MCF 10A (cell line): ENCODE measurements around the gene ST8SIA2. TPM values are rescaled to one million over a fixed set of nuclear protein-coding genes. Genes with fewer than 3 reads are reported as not detected.

Source experiments
- Bru-seq: library from RNA; stranded (reverse); fragments of 400-500 nt; gene quantifications from one replicate; lab custom pipeline; 2021; lab: Mats Ljungman, UMichigan
- BruChase-seq, 2 experiments: library from RNA; stranded (reverse); fragments of 400-500 nt; gene quantifications; one replicate each; lab custom pipeline; 2021; lab: Mats Ljungman, UMichigan
- BruUV-seq: library from RNA; stranded (reverse); fragments of 400-500 nt; replicated peaks from 2 replicates; lab custom pipeline; 2021; lab: Mats Ljungman, UMichigan
- CTCF ChIA-PET: fragments of 300-600 bp; sonication (Branson Sonifier 250); formaldehyde crosslinking; extraction: SDS; loops from one replicate; lab custom pipeline; 2021; ENCODE audit warnings: antibody characterized with exemption, inconsistent platforms; lab: Yijun Ruan, JAX
- POLR2A ChIA-PET: fragments of 300-600, 350-650 bp; sonication (Branson Sonifier 250); formaldehyde crosslinking; extraction: SDS; loops from one replicate; lab custom pipeline; 2020; ENCODE audit warnings: antibody characterized with exemption, inconsistent platforms; lab: Yijun Ruan, JAX
- DNase-seq: peaks from one replicate; pipeline ENCODE4 v3.0.0-alpha.2; 2018; ENCODE audit not compliant: unreplicated experiment
- H3K27ac Mint-ChIP-seq: one replicate; pipeline ENCODE4 v1.8.0; 2022; ENCODE audit warnings: mild to moderate bottlenecking, low read depth, mixed read lengths; ENCODE audit not compliant: unreplicated experiment
- H3K27me3 Mint-ChIP-seq: one replicate; pipeline ENCODE4 v1.8.0; 2022; ENCODE audit warnings: mixed read lengths; ENCODE audit not compliant: insufficient read depth, unreplicated experiment
- H3K36me3 Mint-ChIP-seq: one replicate; pipeline ENCODE4 v1.8.0; 2022; ENCODE audit warnings: mild to moderate bottlenecking, moderate library complexity, mixed read lengths; ENCODE audit not compliant: insufficient read depth, unreplicated experiment
- H3K4me1 Mint-ChIP-seq: one replicate; pipeline ENCODE4 v1.8.0; 2022; ENCODE audit warnings: mixed read lengths; ENCODE audit not compliant: insufficient read depth, unreplicated experiment
- H3K4me3 Mint-ChIP-seq: one replicate; pipeline ENCODE4 v1.8.0; 2022; ENCODE audit warnings: mild to moderate bottlenecking, moderate library complexity, mixed read lengths; ENCODE audit not compliant: unreplicated experiment
- H3K9me3 Mint-ChIP-seq: one replicate; pipeline ENCODE4 v1.8.0; 2022; ENCODE audit warnings: mixed read lengths; ENCODE audit not compliant: unreplicated experiment
- intact Hi-C: fragments of 100-400 bp; cut with micrococcal nuclease; formaldehyde crosslinking; loops from 2 replicates; pipeline ENCODE4 v1.14.1; 2022
- long read RNA-seq: library from polyadenylated mRNA; stranded (forward); transcript quantifications from one replicate; pipeline ENCODE4 v2.0.0, GENCODE V29; 2022
- total RNA-seq: library from RNA; stranded (reverse); gene quantifications from 2 replicates; pipeline ENCODE4 v1.2.3, GENCODE V29; 2022
- TF ChIP-seq, protein P1 (sequence below): fragments of 200-600 bp; IDR thresholded peaks from one replicate; pipeline ENCODE4 v1.8.0; 2022; ENCODE audit warnings: antibody characterized with exemption, mild to moderate bottlenecking; ENCODE audit not compliant: unreplicated experiment

The ST8SIA2 gene, protein sequence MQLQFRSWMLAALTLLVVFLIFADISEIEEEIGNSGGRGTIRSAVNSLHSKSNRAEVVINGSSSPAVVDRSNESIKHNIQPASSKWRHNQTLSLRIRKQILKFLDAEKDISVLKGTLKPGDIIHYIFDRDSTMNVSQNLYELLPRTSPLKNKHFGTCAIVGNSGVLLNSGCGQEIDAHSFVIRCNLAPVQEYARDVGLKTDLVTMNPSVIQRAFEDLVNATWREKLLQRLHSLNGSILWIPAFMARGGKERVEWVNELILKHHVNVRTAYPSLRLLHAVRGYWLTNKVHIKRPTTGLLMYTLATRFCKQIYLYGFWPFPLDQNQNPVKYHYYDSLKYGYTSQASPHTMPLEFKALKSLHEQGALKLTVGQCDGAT
- not detected in 2 replicates for total RNA-seq
- Bru-seq, nascent RNA, result not detected
- not detected for BruChase-seq, experiment 1, labeled RNA remaining after a 6-hour chase
- BruChase-seq, experiment 2, labeled RNA remaining after a 2-hour chase, result percentile 1 among the genes with signal in this experiment
- long read RNA-seq, result 0 reads

DNA sequence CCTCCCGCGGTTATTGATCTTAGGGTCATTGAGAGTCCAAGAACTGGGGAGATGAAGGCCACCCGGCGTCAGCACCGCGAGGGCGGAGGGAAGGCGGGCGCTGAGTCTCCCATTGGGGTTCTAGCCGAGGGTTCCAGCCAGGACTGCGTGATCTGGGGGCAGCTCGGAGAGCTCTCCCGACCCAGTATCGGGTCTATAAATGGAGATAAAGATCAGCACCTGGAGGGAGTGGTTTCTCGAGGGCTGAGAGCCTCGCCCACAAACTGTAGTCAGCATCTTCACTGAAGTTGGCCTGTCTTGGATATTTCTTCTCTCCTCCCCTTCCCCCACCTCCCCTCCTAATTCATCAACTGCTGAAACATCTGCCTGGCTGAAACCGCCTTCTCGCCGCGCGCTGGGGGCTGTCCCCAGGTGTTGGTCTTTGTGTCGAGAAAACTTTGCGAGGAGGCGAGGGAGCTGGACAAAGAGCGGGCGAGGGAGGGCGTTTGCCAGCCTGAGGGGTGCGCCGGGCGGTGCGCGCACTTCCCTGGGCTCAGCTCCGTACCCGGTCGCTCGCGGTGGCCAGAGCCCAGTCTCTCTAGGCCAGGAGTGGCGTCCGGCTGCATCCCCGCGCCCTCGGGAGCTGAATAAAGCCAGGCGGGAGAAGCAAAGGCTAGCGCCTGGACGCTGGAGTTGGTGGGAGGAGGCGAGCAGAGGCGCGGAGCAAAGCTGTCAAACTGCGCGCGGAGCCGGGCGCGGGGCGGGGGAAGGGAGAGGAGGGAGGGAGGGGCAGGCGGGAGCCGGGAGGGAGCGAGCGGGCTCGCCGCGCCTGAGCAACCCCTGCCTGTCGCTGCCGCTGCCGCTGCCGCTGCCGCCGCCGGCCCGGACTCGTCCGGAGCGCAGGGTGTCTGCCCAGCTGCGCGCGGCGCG is at the start of gene ST8SIA2:
Gene ST8SIA2 (plus strand): TSS at position 811 of the 909 bp plus-strand sequence. CDS start 184 bp downstream, outside the sequence.
- intact Hi-C loops, result loop anchor here (5.0 kb wide), 1 partner anchor 319 kb away; no protein-coding TSS in a partner anchor

GRCh38 chr15:92343924-92344643 is 49.6 kb upstream of the ST8SIA2 start:
- ChIA-PET CTCF (interaction anchor here (0.9 to 1.1 kb wide), 2 partner anchors 8 to 26 kb away, joined by 3 read pairs; no protein-coding TSS in a partner anchor), POLR2A (no interaction called here)
- intact Hi-C loops, result no loop called here
- no TSS peak for BruUV-seq
- no peak overlapping the region for H3K4me3 Mint-ChIP-seq
- H3K36me3 Mint-ChIP-seq, result no peaks in the 10 kb centered on the region
- no peaks in the 10 kb centered on the region for H3K9me3 Mint-ChIP-seq
- TF ChIP-seq, protein P1, sequence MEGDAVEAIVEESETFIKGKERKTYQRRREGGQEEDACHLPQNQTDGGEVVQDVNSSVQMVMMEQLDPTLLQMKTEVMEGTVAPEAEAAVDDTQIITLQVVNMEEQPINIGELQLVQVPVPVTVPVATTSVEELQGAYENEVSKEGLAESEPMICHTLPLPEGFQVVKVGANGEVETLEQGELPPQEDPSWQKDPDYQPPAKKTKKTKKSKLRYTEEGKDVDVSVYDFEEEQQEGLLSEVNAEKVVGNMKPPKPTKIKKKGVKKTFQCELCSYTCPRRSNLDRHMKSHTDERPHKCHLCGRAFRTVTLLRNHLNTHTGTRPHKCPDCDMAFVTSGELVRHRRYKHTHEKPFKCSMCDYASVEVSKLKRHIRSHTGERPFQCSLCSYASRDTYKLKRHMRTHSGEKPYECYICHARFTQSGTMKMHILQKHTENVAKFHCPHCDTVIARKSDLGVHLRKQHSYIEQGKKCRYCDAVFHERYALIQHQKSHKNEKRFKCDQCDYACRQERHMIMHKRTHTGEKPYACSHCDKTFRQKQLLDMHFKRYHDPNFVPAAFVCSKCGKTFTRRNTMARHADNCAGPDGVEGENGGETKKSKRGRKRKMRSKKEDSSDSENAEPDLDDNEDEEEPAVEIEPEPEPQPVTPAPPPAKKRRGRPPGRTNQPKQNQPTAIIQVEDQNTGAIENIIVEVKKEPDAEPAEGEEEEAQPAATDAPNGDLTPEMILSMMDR, result no peak
- H3K4me1 Mint-ChIP-seq, result no peaks in the 10 kb centered on the region
- DNase-seq, result no peak
- no peak overlapping the region for H3K27ac Mint-ChIP-seq
- peaks cover 66% of the 10 kb centered on the region for H3K27me3 Mint-ChIP-seq

More for the DNA sequence above, at the start of gene ST8SIA2:
- TF ChIP-seq, protein P1, result no peak
- Mint-ChIP-seq H3K27ac (no peak within 1 kb of the TSS), H3K4me3 (no peak within 1 kb of the TSS), H3K4me1 (no peaks in the 10 kb centered on the region), H3K27me3 (peaks cover 84% of the 10 kb centered on the region), H3K9me3 (no peaks in the 10 kb centered on the region), H3K36me3 (no peaks in the 10 kb centered on the region)
- POLR2A ChIA-PET, result no interaction called here
- no peak for DNase-seq
- CTCF ChIA-PET, result interaction anchor here (0.6 to 0.7 kb wide), 3 partner anchors 25 to 569 kb away, joined by 3 to 5 read pairs (median 3); no protein-coding TSS in a partner anchor
- BruUV-seq, result no TSS peak

DNA sequence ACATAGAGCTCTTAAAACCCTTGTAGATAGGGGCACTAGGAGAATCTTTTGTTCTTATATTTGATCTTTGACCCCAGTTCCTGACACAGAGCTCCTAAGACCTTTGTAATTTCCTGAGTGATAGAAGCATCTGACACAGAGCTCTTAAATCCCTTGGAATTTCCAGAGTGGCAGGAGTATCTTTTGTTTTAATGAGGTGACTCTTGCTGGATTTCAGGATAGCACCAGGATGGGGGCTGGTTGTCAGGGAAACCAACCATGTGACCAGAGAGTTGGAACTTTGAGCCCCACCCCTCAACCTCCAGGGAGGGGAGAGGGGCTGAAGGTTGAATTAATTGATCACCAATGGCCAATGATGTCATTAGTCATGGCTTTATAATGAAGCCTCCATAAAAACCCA is 47.6 kb upstream of the ST8SIA2 start:
- Mint-ChIP-seq H3K9me3 (no peaks in the 10 kb centered on the region), H3K4me1 (no peaks in the 10 kb centered on the region), H3K27ac (no peak overlapping the region), H3K4me3 (no peak overlapping the region), H3K36me3 (no peaks in the 10 kb centered on the region), H3K27me3 (peaks cover 80% of the 10 kb centered on the region)
- TF ChIP-seq, protein P1, result no peak
- ChIA-PET POLR2A (interaction anchor here (0.7 kb wide), 1 partner anchor 108 kb away, joined by 3 read pairs; no protein-coding TSS in a partner anchor), CTCF (interaction anchor here (0.6 to 0.7 kb wide), 2 partner anchors 68 to 917 kb away, joined by 3 read pairs; no protein-coding TSS in a partner anchor)
- BruUV-seq, result no TSS peak
- no peak for DNase-seq
- intact Hi-C loops, result no loop called here
